ENCODE results near the gene PHF24.
"Not testable (repeated sequence)": the region's sequence is repeated elsewhere in the genome, so short reads cannot be mapped to it uniquely, and the experiment has no call there.

GRCh38 chr9:34956066-34956465 lies 2.0 kb upstream of the PHF24 start:
- not testable (repeated sequence) for TF ChIP-seq CTCF, POLR2A (IDR thresholded peaks at IDR 0.05)
